HG02885 (cell line): Measurements from ENCODE around the gene HOXA7.

ENCODE experiments used
- ATAC-seq: cut with Tn5 transposase; IDR thresholded peaks from one replicate; pipeline ENCODE4 v1.9.1; 2021; ENCODE audit warnings: mild to moderate bottlenecking; ENCODE audit not compliant: unreplicated experiment, poor library complexity

HOXA7 gene

DNA sequence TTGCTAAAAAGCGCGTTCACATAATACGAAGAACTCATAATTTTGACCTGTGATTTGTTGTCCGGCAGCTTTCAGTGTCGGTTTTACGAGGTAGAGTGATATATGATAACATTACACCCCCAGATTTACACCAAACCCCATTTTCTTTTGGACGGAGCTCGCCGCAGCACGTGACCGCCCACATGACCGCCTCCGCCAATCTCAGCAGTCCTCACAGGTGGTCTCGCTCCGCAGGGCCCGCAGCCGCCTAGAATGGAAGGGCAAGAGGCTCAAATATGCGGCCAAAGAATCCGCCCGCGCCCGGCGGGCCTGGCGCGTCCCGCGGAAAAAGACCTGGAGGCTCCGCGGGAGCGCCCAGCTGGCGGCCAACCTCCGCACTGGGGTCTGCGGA lies at the start of gene HOXA7:
Gene HOXA7, minus strand, starts transcription at position 168 of the 391 bp plus-strand sequence. Its CDS starts 130 bp downstream, at position 38.
- ATAC-seq = no peak

DNA sequence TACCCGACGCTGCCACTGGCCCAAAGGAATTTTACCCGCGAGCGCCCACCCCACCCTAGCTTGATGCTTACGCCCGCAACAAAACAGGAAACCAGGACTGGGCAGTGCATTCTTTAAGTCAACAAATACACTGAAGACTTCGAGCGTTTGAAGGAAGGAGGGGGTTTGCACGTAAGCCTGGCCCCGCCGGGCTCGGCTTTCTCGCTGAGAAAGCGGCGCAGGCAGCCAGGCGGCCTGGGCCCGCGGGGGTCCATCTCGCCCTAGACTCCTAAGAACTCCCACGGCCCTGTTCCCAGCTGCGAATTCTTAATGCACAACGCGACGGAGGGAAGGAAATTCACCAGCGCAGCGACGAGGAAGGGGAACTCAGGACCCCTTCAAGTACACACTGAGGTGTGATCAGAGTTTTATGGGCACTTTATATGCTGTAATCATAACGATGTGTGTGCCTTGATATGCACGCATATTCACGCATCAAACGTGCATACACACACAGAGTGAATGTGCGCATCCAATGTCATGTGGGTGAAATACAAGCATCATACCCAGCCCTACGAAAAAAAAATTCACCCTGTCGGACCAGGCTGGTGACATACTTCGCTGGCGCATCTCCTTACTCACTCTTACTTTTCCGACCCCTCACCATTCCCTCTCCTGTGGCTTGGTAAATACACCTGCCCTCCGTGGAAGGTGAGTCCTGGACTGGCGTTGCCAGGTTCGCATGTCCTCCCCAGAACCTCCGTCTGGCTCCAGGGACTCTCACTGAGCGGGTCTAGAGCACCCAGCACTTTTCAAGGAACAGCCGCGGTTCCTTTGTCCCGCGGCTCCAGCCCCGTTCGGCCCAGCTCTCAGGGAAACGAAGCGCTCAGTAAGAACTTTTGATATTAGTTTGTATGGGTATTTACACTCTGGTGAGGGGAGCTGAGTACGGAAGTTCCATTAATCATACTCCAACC lies 49.1 kb upstream of the HOXA7 start:
- ATAC-seq = no peak

DNA sequence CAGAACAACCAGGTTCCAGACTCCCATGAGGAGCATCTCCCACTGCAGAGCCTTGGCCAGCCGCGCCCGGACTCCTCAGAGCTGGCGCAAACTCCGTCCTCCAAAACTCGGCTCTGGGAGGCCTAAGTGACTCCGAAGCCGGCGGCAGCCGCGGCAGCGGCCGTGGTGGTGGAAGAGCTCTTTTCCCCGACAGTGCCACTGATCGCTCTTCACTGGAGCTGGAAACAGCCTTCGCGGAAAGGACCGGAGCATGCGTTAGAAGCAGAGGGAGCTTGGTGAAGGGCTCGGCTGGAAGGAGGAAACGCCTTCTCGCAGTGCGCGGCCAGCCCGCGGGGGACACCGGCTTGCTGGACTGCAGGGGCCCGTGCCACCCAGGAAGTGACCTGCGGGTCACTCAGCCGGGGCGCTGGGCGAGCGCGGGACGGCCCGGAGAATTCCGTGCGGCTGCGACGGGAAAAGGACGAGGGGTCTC lies 48.4 kb upstream of the HOXA7 start:
- ATAC-seq = no peak

DNA sequence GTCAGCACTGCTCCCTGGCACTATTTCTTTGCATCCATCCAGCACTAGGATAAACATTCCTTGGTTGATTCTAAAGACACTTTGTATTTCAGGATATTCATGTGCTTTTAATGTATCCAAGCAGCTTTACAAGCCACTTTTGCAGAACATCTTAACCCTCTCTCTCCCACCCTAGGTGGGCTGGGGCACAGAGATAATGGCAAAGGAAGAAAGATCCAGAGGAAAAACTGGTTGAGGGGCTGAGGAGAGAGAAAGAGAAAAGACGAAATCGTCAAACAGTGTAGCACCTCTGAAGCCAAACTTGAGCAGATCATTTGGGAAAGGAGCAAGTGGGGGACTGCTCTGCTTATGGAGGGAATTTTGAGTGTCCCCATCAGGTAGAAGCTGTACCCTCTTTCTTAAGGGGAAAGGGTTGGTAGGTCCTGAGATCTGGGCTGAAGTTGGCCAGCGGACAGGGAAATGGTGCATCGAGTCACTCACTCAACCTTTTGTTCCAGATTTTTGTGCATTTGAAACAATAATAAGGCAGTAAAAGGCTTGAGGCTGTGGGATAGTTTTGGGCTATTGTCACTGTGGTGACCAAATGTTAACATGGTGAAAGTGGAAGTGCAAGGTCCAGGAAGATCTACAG lies 47.6 kb upstream of the HOXA7 start:
- no peak for ATAC-seq

DNA sequence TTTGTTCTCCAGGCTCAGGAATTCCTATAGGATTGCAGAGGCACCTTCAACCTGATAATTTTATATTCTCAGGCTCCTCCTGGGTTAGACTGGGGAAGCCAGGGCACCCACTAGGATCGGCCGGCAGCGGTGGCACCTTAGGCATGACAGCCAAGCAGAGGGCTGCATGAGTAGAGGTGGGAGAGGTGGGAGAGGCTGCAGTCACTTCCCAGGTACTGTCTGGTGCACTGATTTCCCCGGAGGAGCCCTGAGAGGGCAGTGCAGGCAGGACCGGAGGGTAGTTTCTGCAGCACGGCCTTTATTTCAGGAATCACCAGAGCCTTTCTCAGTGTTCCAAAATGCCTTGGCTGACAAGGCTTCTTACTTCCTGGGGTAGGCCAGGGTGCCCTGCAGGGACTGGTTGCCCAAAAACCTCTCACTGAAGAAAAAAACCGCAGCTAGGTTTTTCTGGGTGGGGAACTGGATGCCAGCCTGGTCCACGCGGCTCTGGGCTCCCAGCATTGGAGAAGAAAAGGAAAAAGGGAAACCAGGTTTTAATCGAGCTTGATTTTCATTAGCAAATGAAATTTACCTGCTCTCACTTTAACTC lies 47.0 kb upstream of the HOXA7 start:
- no peak for ATAC-seq

DNA sequence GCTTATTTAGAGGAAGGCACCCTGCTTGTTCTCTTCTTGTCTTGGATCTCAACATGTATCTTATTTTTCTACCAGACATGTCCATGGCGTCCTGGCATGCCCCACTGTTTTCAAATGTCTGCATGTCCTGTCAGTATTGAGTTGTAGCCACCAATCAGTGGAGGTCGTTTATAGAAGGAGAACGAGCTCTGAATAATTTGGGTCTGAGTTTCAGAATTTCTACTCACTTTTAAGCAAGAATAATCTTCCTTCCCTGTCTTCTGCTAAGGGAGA lies 46.3 kb upstream of the HOXA7 start:
- no peak for ATAC-seq

DNA sequence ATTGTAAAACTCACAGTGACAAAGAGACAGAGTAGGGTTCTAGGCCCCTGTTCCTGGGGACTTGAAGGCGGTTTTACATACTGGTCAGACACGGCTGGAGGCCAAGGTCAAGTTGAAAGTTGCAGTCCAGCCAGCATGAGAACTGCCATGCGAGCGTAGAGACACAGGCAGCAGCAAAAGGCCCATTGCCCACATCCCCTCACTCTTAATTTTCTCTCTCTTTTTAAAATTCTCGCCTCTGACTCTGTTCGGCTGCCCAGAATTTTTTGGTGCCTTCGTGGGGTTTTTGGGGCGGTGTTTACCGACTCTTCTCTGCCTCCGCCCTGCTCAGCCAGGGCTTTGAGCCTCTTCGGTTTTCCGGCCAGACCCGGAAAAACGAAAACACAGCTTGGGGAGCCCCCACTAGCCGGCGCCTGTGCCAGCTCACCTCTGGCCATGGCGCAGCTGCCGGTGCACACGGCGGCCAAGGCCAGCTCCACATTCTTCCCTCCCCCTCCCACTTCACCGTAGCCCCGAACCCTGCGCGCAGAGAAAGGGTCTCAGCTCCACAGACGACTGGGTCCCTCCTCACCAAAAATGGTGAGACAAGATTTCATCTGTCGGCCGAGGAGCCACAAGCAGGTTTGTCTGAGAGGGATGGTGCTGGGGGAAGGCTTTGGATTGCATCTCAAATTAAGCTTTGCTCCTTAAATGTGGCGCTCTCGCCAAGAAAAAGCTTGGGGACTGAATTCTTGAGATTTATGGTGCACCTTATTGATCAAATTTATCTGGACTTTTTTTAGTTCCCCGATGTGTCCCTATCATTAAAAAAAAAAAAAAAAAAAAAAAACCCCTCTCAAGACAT lies 45.8 kb upstream of the HOXA7 start:
- no peak for ATAC-seq

DNA sequence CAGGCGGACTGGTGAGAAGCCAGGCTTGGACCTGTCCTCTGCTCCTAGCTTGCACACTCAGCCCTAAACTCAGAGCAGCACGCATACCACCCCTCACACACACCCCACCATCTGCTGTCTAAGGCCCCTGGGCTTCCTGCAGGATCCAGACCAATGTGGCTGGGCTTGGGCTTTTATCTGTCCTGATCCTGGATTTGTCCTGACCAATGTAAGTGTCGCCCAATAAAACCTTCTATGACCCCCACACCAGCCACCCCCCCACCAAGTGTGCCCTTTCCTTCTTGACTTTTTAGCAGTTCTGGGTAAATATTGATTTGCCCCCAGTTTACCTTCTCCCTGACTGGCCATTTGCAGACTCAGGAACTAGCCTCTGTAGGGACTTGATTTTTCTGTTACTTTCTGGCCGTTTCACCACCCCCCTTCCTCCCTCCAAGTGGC lies 45.1 kb upstream of the HOXA7 start:
- no peak for ATAC-seq

DNA sequence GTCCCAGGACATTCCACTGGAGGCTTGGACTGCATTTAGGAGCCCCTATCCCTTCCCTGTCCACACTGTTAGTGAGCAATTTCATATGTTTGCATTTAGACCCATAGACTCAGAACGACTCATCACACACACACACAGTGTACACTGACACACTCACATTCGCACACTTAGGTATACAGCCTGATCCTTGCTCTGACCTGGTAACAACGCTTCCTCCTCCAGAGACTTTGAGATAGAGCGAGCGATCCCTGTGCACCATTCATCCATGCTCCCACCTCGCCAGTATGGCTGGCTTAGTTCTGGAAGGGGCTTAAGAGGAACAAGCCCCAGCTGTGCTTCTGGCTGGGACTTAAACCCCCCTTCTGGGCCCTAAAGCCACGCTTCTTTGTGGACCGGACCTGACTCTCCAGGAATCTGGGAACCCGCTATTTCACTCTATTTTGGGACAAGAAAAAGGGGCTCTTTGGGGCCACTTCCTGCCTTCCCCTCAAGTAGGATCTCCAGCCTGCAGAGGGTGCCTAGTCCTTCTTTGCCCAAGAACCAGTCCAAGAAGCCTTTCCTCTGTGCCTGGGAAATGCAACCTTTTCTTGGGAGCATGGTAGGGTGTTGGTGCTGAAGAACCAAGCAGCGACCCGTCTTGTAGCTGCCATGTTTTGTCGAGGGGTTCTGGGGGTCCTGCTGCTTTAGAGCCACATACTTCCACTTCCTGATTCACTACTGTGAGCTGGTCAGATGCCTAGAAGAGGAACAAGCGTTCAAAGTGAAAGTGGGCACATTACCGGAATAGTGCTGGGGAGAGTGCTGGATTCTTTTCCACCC lies 44.5 kb upstream of the HOXA7 start:
- no peak for ATAC-seq

DNA sequence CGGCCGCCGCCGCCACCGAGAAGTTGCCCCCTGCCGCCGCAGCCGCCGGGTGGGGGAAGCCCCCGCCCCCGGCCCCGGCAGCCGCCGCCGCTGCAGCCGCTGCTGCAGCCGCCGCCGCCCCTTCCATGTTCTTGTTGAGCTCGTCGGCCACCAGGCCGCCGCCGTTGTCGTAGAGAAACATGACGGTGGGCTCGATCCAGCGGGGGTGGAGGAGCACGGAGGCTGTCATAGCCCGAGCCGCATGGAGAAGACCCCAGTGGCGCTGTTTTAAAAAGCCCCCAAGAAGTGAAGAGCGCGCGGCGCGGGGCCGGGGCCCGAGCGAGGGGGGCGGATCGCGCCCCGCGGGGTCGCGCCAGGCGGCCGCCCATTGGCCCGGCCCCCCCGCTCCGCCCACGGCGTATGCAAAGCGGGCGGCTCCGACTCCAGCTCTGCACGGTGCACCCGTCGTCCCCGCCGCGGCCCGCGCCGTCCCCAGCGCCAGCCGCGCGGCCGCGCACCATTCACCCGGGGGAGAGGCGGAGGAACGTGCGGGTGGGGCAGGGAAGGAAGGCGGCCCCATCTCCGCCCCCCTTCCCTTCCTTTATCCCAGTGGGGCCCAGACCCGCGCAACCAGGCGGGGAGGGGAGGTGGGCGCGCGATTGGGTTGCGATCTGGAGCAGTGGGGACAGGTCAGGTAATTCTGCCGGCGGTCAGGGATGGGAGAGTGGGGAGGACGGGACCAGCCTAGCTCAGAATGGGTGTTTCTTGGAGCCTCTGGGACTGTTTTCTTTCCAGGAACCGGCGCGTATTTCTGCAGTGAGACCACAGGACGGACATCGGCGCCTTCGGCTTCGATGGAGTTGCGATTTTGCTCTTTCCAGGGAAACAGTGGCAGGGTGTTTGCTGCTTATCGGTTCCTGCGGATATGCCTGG lies 43.6 kb upstream of the HOXA7 start, which contains the start of gene HOXA13:
Gene HOXA13, minus strand, starts transcription at position 243 of the 912 bp plus-strand sequence. Its CDS starts 14 bp downstream, at position 229.
- ATAC-seq = no peak

DNA sequence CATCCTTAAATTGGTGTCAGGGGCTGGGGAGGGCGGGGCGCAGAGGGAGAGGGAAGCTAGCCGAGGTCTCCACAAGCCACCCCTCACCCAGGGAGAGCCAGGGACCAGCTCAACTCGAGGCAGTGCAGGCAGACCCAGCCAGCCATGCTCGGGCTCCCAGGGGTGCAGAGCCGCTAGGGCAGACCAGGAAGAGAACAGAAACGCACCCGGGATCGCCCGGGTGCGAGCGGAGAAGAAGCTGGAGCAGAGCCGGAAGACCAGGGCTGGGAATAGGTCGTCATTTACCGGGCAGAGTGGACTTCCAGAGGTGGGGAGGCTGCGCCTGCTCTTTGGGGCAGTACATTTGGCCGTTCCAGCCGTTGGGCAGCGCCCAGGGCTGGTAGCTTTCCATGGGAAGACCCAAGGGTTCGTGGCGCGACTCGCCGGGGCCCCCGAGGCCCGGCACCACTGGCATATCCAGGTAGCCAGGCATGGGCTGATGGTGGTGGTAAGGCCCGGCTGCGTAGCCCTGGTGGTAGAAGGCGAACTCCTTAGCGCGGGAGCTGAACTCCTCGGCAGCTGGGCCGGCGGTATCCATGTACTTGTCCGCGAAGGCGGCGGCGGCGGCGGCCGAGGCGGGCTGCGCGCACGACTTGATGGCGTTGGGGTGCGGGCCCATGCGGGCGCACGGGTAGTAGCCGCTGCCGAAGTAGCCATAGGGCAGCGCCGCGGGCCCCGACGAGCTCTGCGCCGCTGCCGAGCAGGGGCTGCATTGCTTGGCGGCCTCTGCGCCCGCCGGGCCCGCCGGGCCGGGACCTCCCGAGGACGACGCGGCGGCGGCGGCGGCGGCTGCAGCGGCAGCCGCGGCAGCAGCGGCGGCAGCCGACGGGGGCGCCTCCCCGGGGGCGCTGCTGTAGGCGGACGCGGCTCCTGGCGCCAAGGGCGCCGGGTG lies 42.7 kb upstream of the HOXA7 start:
- ATAC-seq = no peak

DNA sequence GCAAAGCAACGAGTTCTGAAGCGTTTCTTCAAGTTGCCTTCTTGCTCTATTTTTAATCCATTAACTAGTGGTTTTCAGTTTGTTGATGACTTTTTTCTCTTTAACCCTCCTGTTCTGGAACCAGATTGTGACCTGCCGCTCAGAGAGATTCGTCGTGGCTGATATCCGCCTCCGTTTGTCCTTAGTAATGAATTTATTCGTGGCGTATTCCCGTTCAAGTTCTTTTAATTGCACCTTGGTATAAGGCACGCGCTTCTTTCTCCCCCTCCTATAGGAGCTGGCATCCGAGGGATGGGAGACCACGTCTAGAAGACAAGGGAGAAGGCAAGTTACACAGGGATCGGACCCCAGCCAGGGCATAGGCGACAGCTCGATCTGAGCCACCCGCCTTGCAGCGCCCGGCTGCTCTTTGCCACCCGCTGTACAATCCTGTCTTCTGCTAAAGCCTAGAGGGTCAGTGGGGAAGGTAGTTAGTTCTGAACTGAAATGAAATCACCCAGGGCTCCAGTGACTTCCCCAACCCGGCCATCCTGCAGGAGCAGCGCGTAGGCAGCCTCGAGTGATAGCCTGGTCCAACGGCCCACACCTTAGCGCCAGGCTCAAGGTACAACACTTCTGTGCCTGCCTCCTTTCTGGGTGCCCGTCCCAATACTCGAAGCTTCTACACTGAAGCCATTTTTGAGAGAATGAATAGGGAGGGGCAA lies 41.8 kb upstream of the HOXA7 start:
- no peak for ATAC-seq

DNA sequence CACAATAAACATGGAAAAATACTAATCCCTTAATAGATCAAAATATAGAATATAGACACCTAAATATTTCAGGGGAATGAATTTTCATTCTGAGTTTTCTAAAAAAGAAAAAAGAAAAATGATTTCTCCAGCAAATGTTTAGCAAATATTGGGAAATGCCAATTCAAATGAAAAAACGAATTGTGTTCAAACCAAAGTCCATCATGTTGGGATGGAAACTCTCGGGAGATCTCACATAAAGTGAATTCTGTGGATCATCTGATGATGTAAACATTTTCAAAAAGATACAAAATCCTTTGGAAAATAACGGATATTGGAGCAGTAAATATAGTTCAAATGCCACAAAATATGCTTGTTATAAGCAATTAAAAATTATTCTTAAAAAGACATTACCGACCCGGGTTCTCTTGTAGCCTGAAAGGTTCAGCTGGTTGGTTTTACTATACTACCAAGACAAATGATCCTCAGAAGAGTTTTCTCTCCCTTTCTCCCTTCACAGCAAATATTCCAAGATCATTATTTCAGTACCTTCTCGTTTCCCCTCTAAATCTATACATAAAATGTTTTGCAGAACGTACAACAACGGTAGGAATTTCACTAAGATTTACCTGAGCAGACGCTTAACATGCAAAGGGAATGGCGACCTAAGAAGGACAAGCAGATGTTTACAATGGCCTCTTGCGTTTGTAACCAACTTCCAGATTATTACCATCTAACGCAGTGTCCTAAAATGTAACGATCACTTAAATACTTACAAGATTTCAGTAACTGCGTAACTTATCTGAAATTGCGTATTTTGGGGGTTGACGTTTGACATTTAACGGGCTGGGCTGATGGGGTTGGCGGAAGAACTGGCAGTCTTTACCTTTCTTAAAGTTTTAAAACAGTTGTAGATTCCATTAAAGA lies 40.9 kb upstream of the HOXA7 start:
- no peak for ATAC-seq

DNA sequence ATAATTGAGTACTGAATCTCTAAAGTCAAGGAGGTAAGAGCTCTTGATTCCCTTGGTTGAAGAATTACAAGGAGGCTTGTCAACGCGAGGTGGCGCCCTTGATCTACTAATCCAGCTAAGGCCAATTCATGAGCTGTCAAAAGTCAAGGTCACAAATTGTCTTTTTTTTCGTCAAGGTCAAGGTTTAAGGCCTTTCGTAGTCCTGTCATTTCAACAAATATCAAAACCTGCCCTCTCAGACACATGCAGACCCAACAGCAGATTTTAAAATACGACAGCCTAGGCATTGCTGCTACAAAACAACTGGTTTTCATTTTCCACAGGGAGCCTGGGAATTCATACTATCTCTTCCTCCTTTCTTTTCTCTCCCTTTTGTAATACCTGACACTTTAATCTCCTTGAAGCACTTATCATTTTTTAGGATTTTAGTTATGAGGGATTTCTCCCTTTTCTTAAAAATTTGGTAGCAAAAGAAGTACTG lies 39.9 kb upstream of the HOXA7 start:
- ATAC-seq = no peak

DNA sequence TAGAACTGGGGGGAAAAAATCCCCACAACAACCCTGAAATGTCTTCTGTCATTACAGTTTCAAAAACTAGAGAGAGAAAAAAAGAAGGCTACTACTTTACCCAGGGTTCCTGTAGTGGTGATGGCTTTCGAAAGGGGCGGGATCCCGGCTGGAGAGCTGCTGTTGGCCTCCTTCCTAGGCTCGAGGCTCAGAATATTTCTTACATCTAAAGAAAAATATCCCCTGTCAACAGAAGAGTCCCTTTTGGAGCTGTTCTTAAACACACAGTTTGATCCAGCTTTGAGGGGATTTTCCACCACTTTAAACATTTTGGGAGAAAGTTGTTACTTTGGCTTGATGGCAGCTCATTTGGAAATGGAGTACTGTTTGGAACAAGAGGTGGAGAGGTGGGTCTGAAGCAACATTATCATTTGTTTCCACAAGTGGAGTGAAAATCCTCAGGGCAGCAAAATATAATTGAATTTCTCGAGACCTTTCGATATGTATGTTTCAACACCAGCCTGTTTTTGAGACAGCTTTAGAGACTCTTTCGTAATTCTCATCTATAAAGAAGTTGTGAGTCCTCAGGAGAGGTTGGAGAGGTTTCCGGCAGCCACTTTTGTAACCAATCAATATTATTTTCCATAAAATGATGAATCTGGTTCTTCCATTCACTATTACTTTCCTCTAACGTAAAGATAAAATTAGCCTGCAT lies 38.4 kb upstream of the HOXA7 start:
- ATAC-seq = no peak
